UCSD-AML1 (cell line): ENCODE measurements around the gene EXOC4.

Source experiments
- DNase-seq: peaks from one replicate; lab custom pipeline; 2025; ENCODE audit not compliant: unreplicated experiment; lab: John Stamatoyannopoulos, UW

The EXOC4 gene

GRCh38 chr7:133815611-133816210, 562.8 kb downstream of the EXOC4 start:
- DNase-seq: no peak

- DNase-seq: no peak
Observed at GRCh38 chr7:133819695-133820094, 566.8 kb downstream of the EXOC4 start.

- no peak for DNase-seq
Observed at GRCh38 chr7:133820584-133820983, 567.7 kb downstream of the EXOC4 start.

DNA sequence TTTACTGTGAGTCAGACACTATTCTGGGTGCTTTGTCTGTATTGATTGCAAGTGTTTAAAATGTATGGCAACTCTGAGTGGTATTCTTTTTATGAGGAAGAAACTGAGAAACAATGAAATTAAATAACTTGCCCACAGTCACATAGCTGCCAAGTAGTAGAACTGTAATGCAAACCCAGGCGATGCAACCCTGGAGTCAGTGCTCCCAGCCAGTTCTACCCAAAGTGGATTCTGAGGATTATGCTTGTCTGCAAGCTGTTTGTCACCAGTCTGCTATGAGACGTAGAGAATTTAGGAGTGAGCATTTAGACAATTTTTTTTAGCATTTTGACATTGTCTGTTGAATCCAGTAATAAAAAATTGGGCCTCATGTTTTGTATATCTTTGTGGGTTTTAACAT, 568.3 kb downstream of the EXOC4 start:
- no peak for DNase-seq

DNA sequence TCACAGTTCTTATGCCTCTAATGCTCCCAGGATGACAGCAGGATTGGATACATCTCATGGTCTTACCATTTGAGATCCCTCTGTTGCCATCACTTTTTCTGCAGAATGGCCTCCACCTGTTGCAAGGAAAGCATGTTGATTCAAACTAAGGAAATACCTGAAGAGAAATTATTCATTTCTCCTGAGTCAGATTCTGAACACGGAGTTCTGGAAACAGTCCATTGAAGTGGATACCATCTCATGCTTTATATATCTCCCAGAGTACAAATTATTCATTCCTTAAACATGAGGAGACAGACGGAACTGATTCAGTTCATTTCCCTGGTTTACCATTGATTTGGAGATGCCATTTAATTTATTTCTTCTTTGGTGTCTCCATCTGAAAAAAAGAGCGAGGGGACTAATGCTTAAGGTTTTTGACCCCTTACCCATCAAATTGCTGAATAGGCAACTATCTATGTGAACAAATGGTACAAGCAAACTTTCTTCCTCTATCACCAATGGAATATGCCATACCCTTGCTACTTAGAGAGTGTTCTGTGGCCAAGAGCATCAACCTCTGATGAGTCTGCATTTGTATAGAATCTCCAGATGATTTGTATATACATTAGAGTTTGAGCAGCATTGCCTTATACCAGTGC, 569.2 kb downstream of the EXOC4 start:
- no peak for DNase-seq

DNA sequence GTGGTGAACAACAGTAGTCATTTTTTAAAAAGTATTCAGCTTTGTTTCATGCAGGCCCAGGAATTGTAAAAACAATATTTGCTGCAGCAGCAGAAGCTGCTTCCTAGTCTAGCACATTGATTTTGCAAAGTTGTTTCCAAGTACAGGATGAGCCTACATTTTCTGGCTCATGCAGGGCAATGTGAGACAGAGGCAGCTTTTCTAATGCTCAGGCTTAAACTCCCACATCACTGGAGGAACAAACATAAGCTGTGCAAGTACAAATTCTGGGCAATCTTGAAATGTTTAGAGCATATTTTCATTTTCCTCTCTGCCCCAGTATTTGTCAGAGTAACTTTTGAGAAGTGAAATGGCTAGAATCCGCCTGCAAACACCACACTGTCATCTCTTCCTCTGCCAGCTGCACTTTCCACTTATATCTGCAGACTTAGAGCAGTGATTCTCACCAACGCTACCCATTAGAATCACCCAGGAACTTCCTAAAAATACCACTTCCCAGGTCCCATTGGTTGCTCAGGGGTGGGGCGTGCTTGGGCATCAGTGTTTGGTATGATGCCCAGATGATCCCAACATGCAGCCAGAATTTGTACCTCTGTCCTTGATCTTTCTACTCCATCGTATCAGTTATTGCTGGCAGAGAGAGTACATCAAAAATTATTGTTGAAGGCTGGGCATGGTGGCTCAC, 570.1 kb downstream of the EXOC4 start:
- no peak for DNase-seq

- DNase-seq: no peak
Observed at GRCh38 chr7:133824132-133824531, 571.3 kb downstream of the EXOC4 start.

DNA sequence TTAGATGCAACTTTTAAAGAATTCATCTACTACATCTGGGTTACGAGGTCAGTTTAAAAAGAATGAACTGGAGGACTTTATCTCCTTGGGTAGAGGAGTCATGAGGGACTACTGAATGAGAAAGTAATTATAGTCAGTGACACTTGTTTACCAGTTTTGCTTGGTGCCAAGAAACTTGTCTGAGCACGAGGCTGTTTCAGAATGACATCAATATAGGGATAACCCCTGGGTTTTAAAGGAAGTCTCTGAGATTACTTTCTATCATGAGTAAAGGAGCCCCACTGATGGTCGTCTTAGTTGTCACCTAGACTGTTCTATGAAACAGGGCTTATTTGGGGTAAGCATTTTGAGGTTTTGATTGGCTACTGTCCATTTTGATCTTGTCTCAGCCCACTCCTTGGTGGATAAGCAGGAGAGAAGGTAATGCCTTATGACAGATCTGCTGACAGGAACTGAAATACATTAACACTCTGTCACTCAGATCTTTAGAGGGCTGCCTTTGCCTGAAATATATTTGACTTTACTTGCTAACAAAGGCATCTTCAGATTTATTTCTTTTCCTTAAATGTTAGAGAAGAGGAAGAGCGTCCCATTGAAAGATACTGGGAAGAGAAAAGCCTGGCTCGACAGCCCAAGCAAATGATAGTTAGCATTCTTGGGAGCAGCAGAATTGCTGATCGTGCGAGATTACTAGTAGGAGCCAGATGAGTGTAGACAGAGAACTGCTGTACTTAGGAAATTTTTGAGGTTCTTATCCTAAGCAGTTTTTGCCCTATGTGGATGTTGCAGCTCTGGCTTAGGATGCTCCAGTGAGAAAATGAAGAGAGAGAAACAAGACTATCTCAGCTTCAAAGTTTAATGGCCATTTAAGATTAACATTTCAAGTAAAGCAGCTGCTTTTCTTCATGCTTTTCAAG, 575.1 kb downstream of the EXOC4 start:
- DNase-seq: no peak

- no peak for DNase-seq
Observed at GRCh38 chr7:133828906-133829305, 576.0 kb downstream of the EXOC4 start.

- DNase-seq: no peak
Observed at GRCh38 chr7:133829336-133829897, 576.5 kb downstream of the EXOC4 start.

DNA sequence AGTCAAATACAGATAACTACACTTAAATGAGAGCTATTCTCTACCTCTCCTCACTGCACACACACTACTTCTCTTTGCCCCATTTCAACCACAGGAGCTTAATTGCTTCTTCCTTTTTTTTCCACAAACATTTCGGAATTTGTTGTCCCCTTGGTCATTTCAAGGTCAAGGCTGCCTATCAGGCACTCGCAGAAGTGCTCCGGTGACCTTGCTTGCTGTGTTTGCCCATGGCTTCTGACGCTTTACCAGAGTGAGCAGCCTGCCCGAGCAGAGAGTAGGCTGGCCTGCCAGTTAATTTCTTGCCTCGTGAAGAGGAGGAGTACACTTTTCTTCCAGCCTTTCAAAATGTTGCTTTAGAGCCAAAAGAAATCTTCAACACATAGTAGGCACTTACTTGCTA, 577.2 kb downstream of the EXOC4 start:
- no peak for DNase-seq

DNA sequence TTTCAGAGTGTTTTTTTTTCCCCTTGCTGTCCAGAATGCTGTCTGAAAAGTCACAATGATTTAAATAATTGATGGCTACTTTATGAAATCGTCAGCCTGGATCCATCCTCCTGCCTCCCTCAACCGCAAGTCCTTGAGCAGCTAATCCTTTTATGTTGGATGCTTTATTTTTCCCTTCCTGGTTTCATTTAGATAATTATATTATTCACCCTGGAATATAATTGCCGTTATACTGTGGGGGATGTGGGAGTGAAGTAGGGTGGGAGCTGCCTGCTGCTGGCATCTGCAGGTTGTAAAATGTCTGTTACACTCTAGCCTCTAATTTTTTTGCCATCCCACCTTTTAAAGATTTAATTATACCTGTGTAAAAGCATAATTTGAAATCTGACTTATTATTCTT, 583.8 kb downstream of the EXOC4 start:
- DNase-seq: no peak

DNA sequence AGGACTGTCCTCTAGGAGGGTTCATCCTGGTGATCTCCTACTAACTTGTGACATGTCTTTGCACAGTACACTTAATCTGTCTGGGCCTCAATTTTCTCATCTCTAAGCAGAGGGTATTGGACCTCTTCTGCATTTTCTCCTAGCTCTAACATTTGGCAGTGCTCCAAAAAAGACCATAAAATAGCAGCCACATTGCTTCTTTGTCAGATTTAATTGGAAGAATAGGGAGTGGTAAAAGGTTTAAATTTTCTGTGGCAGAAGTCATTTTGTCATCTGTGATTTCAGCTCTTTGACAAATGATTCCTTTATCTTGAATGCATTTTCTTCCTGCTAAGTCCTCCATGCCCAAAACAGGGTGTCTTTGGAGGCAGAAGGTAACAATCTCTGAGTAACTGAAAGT, 584.3 kb downstream of the EXOC4 start:
- no peak for DNase-seq

- no peak for DNase-seq
Observed at GRCh38 chr7:133839121-133839520, 586.2 kb downstream of the EXOC4 start.

GRCh38 chr7:133843341-133843740, 590.5 kb downstream of the EXOC4 start:
- DNase-seq: no peak

GRCh38 chr7:133845005-133845404, 592.1 kb downstream of the EXOC4 start:
- no peak for DNase-seq

- DNase-seq: no peak
Observed at GRCh38 chr7:133846203-133846945, 593.5 kb downstream of the EXOC4 start.

- DNase-seq: no peak
Observed at GRCh38 chr7:133850497-133851280, 597.8 kb downstream of the EXOC4 start.

- no peak for DNase-seq
Observed at GRCh38 chr7:133851411-133851810, 598.5 kb downstream of the EXOC4 start.
